OCI-LY3 (cell line): ENCODE results near the gene BANF2.

Experiments
- H2AFZ ChIP-seq: fragments of 200-600, 300-600 bp; shearing (Covaris generic); 2 replicates; pipeline ENCODE4 v1.6.0; 2014; ENCODE audit warnings: antibody characterized with exemption, low read depth, low read length
- H3K27ac ChIP-seq: fragments of 200-600, 300-600 bp; sonication (generic); 2 replicates; pipeline ENCODE4 v1.5.1; 2014; ENCODE audit warnings: mild to moderate bottlenecking, low read length, moderate library complexity, mixed read lengths
- H3K27me3 ChIP-seq: fragments of 200-600, 300-600 bp; sonication (generic); 2 replicates; pipeline ENCODE4 v1.6.1; 2014; ENCODE audit warnings: low read depth, low read length, mixed read lengths
- H3K36me3 ChIP-seq: fragments of 200-600, 300-600 bp; sonication (generic); replicated peaks from 2 replicates; pipeline ENCODE3; 2014; ENCODE audit warnings: low read depth, low read length, mixed read lengths
- H3K4me1 ChIP-seq: fragments of 300-600, 200-600 bp; sonication (generic); 2 replicates; pipeline ENCODE4 v1.6.1; 2014; ENCODE audit warnings: low read length, mixed read lengths
- H3K4me2 ChIP-seq: fragments of 200-600, 300-600 bp; sonication (generic); 2 replicates; pipeline ENCODE4 v1.6.1; 2014; ENCODE audit warnings: low read length, mixed read lengths
- H3K4me3 ChIP-seq: fragments of 300-600, 200-600 bp; sonication (generic); 2 replicates; pipeline ENCODE4 v1.5.1; 2014; ENCODE audit warnings: antibody characterized with exemption, mild to moderate bottlenecking, low read length, moderate library complexity
- H3K79me2 ChIP-seq: fragments of 300-600, 200-600 bp; shearing (Covaris generic); 2 replicates; pipeline ENCODE4 v1.6.1; 2014; ENCODE audit warnings: mild to moderate bottlenecking, low read length, mixed read lengths
- H3K9ac ChIP-seq: fragments of 300-600, 200-600 bp; shearing (Covaris generic); 2 replicates; pipeline ENCODE4 v1.6.0; 2014; ENCODE audit warnings: mild to moderate bottlenecking, low read length, moderate library complexity
- H3K9me3 ChIP-seq: fragments of 200-600, 300-600 bp; shearing (Covaris generic); 2 replicates; pipeline ENCODE4 v1.6.1; 2014; ENCODE audit warnings: low read length, mixed read lengths; ENCODE audit not compliant: insufficient read depth
- H4K20me1 ChIP-seq: fragments of 200-600, 300-600 bp; sonication (generic); 2 replicates; pipeline ENCODE4 v1.6.1; 2016; ENCODE audit warnings: low read length, mixed read lengths; ENCODE audit not compliant: insufficient read depth
- EZH2phosphoT487 ChIP-seq: fragments of 200-600 bp; shearing (Covaris generic); IDR thresholded peaks from 2 replicates; pipeline ENCODE4 v1.6.1; 2018; ENCODE audit warnings: antibody characterized with exemption, mixed run types, low read depth
- TF ChIP-seq, protein P1 (sequence below): fragments of 200-600, 300-600 bp; sonication (generic); IDR thresholded peaks from 2 replicates; pipeline ENCODE4 v1.5.1; 2014; ENCODE audit warnings: antibody characterized with exemption, low read length, low read depth

BANF2 gene

DNA sequence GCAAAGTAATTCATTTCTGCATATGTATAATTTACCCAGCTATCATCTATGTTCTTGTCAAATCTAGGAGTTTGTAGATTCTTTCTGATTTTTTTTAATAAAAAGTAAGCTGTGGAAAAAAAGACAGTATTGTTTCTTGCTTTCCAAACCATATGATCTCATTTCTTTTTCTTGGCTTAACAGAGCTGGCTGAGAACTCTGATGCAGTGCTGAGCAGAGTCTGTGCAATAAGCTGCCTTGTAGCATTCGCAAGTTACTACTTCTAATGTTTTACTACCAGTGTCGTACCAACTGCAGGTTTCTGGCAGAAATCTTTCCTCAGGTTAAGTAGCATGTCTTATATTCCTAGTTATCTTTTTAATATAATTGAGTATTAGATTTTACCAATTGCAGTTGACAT is 33.3 kb upstream of the BANF2 start:
- Histone ChIP-seq H3K27ac (no peak overlapping the region), H3K36me3 (no peaks in the 10 kb centered on the region), H3K27me3 (no peaks in the 10 kb centered on the region), H4K20me1 (peaks cover 16% of the 10 kb centered on the region; the same call in 1 of the 2 replicates), H3K4me3 (no peak overlapping the region), H3K79me2 (no peaks in the 10 kb centered on the region), H3K9me3 (no peaks in the 10 kb centered on the region), H2AFZ (no peak overlapping the region), H3K9ac (no peak overlapping the region), H3K4me2 (no peak overlapping the region), H3K4me1 (peaks cover 9% of the 10 kb centered on the region)
- TF ChIP-seq EZH2phosphoT487 = no peak
- TF ChIP-seq, protein P1, sequence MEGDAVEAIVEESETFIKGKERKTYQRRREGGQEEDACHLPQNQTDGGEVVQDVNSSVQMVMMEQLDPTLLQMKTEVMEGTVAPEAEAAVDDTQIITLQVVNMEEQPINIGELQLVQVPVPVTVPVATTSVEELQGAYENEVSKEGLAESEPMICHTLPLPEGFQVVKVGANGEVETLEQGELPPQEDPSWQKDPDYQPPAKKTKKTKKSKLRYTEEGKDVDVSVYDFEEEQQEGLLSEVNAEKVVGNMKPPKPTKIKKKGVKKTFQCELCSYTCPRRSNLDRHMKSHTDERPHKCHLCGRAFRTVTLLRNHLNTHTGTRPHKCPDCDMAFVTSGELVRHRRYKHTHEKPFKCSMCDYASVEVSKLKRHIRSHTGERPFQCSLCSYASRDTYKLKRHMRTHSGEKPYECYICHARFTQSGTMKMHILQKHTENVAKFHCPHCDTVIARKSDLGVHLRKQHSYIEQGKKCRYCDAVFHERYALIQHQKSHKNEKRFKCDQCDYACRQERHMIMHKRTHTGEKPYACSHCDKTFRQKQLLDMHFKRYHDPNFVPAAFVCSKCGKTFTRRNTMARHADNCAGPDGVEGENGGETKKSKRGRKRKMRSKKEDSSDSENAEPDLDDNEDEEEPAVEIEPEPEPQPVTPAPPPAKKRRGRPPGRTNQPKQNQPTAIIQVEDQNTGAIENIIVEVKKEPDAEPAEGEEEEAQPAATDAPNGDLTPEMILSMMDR = no peak

GRCh38 chr20:17667445-17667844 is 32.3 kb upstream of the BANF2 start:
- no peak overlapping the region for H3K9ac ChIP-seq
- H3K9me3 ChIP-seq = no peaks in the 10 kb centered on the region
- TF ChIP-seq, protein P1 = no peak
- TF ChIP-seq EZH2phosphoT487 = no peak
- H3K27me3 ChIP-seq = no peaks in the 10 kb centered on the region
- peaks cover 20% of the 10 kb centered on the region; the same call in 1 of the 2 replicates for H4K20me1 ChIP-seq
- no peak overlapping the region for H2AFZ ChIP-seq
- H3K27ac ChIP-seq = no peak overlapping the region
- no peaks in the 10 kb centered on the region for H3K36me3 ChIP-seq
- H3K4me3 ChIP-seq = no peak overlapping the region
- H3K79me2 ChIP-seq = no peaks in the 10 kb centered on the region
- peaks cover 12% of the 10 kb centered on the region for H3K4me1 ChIP-seq
- H3K4me2 ChIP-seq = no peak overlapping the region

DNA sequence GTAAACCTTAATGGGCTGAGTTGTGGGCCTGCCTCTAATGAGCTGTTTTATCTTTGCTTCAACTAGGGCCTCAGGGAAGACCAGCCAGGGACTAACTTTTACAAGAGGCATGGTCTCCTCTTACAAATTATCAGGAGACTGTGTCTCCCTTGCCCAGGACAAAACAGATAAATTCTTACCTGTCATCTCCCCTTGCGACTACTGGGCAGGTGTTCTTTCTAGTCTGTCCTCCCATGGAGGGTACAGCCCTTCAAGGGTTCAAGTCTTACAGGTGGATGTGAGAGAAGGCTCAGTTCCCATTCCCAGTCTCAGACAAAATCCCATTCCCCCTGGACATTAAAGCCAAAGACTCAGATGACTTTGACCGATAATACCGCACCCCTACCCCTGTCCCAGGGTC is 31.3 kb upstream of the BANF2 start:
- Histone ChIP-seq H3K4me3 (no peak overlapping the region), H4K20me1 (peaks cover 16% of the 10 kb centered on the region; the same call in 1 of the 2 replicates), H2AFZ (no peak overlapping the region), H3K9ac (no peak overlapping the region), H3K9me3 (no peaks in the 10 kb centered on the region), H3K79me2 (no peaks in the 10 kb centered on the region), H3K4me2 (no peak overlapping the region), H3K36me3 (no peaks in the 10 kb centered on the region), H3K27ac (no peak overlapping the region), H3K4me1 (peaks cover 12% of the 10 kb centered on the region), H3K27me3 (no peaks in the 10 kb centered on the region)
- TF ChIP-seq, protein P1 = no peak
- TF ChIP-seq EZH2phosphoT487 = no peak

DNA sequence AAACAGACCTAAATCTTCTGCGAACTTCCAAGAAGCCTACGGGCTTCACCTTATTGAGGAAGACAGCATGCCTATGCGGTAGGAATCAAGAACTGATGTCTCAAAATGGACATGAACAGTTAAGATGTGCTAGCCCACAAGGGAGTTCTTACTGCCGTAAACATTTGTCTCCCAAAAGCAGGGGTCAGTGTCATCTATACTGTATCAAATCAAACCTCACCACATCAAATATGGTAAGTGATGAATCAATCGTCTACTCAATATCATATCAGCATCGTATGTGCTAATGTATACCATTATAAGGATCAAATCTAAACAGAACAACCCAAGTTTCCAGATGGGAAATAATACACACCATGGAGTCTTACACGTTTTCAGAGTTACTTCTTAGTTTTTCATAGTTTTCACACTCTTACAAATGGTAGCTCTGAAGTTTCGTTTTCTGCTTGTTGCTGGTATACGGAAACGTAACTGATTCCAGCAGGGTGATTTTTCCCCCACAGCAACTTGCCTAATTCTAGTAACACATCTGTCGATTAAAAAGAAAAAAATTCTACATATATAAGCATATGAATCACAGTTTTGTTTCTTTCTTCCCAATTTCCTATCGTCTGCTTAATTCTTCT is 30.3 kb upstream of the BANF2 start:
- H3K4me2 ChIP-seq = no peak overlapping the region
- H4K20me1 ChIP-seq = peaks cover 7% of the 10 kb centered on the region; the same call in 1 of the 2 replicates

More for the DNA sequence above, 30.3 kb upstream of the BANF2 start:
- H3K36me3 ChIP-seq = no peaks in the 10 kb centered on the region
- no peaks in the 10 kb centered on the region for H3K9me3 ChIP-seq
- no peak overlapping the region for H3K27ac ChIP-seq
- H3K4me3 ChIP-seq = no peak overlapping the region
- peaks cover 12% of the 10 kb centered on the region for H3K4me1 ChIP-seq
- H3K27me3 ChIP-seq = no peaks in the 10 kb centered on the region
- no peaks in the 10 kb centered on the region for H3K79me2 ChIP-seq
- no peak overlapping the region for H3K9ac ChIP-seq
- no peak for TF ChIP-seq EZH2phosphoT487
- TF ChIP-seq, protein P1 = no peak
- H2AFZ ChIP-seq = no peak overlapping the region
